Upper lobe of right lung (tissue), 1 donor: ENCODE measurements around the gene BMPER. TPM values are rescaled to one million over a fixed set of nuclear protein-coding genes. Genes with fewer than 3 reads are reported as not detected.

Experiments
- ATAC-seq: fragments of 200-7000 bp; cut with Tn5 transposase; one replicate; pipeline ENCODE4 v1.9.1; 2020; ENCODE audit warnings: mild to moderate bottlenecking, moderate library complexity
- DNase-seq: peaks from one replicate; pipeline ENCODE4 v3.0.0-alpha.2; 2020
- H3K27ac ChIP-seq: fragments of 200-600 bp; one replicate; pipeline ENCODE4 v1.8.0; 2022
- H3K27me3 ChIP-seq: fragments of 200-600 bp; one replicate; pipeline ENCODE4 v1.8.0; 2022; ENCODE audit warnings: mild to moderate bottlenecking
- H3K36me3 ChIP-seq: fragments of 200-600 bp; one replicate; pipeline ENCODE4 v1.8.0; 2022
- H3K4me1 ChIP-seq: fragments of 200-600 bp; one replicate; pipeline ENCODE4 v1.8.0; 2022
- H3K4me3 ChIP-seq: fragments of 200-600 bp; one replicate; pipeline ENCODE4 v1.8.0; 2022; ENCODE audit warnings: mild to moderate bottlenecking
- H3K9me3 ChIP-seq: fragments of 200-600 bp; one replicate; pipeline ENCODE4 v1.8.0; 2022
- intact Hi-C: fragments of 100-400 bp; cut with DNase I; formaldehyde crosslinking; loops from one replicate; pipeline ENCODE4 v1.11.0; 2022
- total RNA-seq: library from RNA; stranded (reverse); fragmentation: NEBNext Ultra II Directional; extraction: Animal tissue kit (Norgen Biotek cat#: 25700); gene quantifications from one replicate; pipeline ENCODE4 v1.2.1, GENCODE V29; 2021
- TF ChIP-seq, protein P1 (sequence below): fragments of 200-600 bp; IDR thresholded peaks from one replicate; pipeline ENCODE4 v1.8.0; 2022; ENCODE audit warnings: antibody characterized with exemption
- donor health status: DM: no; HTN: yes; CAD: no; lungs with severe emphysema.

The BMPER gene
- total RNA-seq, 1 donor from 2014 or later: 10.0 TPM

DNA sequence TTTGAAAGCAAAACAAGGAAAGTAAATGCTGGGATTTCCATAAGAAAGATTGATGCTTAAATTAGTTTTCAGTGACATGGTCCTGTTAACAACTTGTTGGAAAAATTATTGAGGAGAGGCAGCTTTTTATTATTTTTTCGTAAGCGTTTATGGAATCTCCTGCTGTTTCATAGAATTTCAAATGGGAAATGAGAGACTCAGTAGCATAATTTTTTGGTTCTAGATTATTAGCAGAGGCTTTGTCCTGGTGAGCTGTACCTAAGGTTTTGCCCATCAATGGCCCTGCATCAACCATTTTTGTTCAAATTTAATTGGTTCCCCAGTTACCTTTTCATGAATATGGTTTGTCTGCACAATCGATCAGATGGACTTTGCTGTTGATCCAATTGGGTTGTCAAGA, 205.7 kb downstream of the BMPER start:
- DNase-seq: no peak
- ATAC-seq: no peak
- Histone ChIP-seq H3K36me3 (no peaks in the 10 kb centered on the region), H3K9me3 (no peaks in the 10 kb centered on the region), H3K27me3 (no peaks in the 10 kb centered on the region), H3K27ac (no peak overlapping the region), H3K4me1 (no peaks in the 10 kb centered on the region), H3K4me3 (no peak overlapping the region)
- intact Hi-C loops: no loop called here
- TF ChIP-seq, protein P1, sequence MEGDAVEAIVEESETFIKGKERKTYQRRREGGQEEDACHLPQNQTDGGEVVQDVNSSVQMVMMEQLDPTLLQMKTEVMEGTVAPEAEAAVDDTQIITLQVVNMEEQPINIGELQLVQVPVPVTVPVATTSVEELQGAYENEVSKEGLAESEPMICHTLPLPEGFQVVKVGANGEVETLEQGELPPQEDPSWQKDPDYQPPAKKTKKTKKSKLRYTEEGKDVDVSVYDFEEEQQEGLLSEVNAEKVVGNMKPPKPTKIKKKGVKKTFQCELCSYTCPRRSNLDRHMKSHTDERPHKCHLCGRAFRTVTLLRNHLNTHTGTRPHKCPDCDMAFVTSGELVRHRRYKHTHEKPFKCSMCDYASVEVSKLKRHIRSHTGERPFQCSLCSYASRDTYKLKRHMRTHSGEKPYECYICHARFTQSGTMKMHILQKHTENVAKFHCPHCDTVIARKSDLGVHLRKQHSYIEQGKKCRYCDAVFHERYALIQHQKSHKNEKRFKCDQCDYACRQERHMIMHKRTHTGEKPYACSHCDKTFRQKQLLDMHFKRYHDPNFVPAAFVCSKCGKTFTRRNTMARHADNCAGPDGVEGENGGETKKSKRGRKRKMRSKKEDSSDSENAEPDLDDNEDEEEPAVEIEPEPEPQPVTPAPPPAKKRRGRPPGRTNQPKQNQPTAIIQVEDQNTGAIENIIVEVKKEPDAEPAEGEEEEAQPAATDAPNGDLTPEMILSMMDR: no peak

- Histone ChIP-seq H3K4me1 (no peaks in the 10 kb centered on the region), H3K4me3 (no peak overlapping the region), H3K27ac (no peak overlapping the region), H3K27me3 (no peaks in the 10 kb centered on the region), H3K36me3 (no peaks in the 10 kb centered on the region), H3K9me3 (no peaks in the 10 kb centered on the region)
- no peak for ATAC-seq
- intact Hi-C loops: no loop called here
- no peak for DNase-seq
- TF ChIP-seq, protein P1: no peak
These were observed 210.2 kb downstream of the BMPER start for GRCh38 chr7:34115503-34115902.

DNA sequence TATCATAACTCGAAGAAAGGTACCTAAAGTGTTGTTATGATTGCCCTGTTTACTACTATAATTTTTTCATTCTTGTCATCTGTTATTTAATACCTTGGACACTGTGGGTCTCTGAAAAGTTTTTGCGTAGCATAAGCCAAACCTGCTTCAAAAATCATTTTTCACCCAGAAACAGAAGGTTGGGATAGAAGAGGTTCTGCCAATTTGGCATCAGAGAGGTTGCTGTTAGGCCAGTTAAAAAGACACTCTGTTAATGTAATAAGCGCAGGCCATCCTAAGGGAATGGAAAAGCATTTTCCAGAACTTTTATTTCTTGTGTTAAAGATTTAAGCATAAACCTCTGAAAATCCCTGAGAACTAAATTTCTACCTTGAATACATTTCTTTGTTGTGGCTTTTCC, 212.2 kb downstream of the BMPER start:
- H3K27ac ChIP-seq: no peak overlapping the region
- TF ChIP-seq, protein P1: no peak
- intact Hi-C loops: no loop called here

GRCh38 chr7:34121366-34121765, 216.0 kb downstream of the BMPER start:
- H3K4me1 ChIP-seq: no peaks in the 10 kb centered on the region
- DNase-seq: no peak
- TF ChIP-seq, protein P1: no peak
- H3K9me3 ChIP-seq: peaks cover 18% of the 10 kb centered on the region
- H3K36me3 ChIP-seq: no peaks in the 10 kb centered on the region
- no peaks in the 10 kb centered on the region for H3K27me3 ChIP-seq
- intact Hi-C loops: no loop called here
- no peak for ATAC-seq
- H3K4me3 ChIP-seq: no peak overlapping the region
- no peak overlapping the region for H3K27ac ChIP-seq

More for the DNA sequence above, 212.2 kb downstream of the BMPER start:
- H3K9me3 ChIP-seq: no peaks in the 10 kb centered on the region
- H3K36me3 ChIP-seq: no peaks in the 10 kb centered on the region
- H3K4me3 ChIP-seq: no peak overlapping the region
- no peak for ATAC-seq
- H3K27me3 ChIP-seq: no peaks in the 10 kb centered on the region
- DNase-seq: no peak
- no peaks in the 10 kb centered on the region for H3K4me1 ChIP-seq

DNA sequence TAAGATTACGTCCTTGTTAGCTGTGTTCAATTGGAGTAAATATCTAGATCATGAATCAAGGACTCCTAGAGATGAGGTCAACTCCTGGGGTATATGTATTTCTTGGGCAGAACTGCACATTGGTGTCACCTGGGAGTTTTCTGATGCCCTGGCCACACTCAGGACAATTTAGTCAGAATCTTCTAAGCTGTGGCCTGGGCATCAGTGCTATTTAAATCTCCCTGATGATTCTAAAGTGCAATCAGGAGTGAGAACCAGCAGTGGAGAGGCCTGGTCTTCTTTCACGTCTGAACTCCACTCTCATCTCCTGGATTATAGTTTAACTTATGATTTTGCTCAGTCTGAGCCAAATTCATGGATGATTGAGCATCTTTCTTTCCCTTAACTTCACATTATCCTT, 218.0 kb downstream of the BMPER start:
- intact Hi-C loops: no loop called here
- no peak for ATAC-seq

More for the DNA sequence above, 218.0 kb downstream of the BMPER start:
- Histone ChIP-seq H3K27ac (no peak overlapping the region), H3K36me3 (no peaks in the 10 kb centered on the region), H3K4me1 (no peaks in the 10 kb centered on the region), H3K27me3 (no peaks in the 10 kb centered on the region), H3K4me3 (no peak overlapping the region), H3K9me3 (peaks cover 18% of the 10 kb centered on the region)
- DNase-seq: no peak
- TF ChIP-seq, protein P1: no peak
